GM23338 (cell line): ENCODE results near the gene KCTD14. TPM values are rescaled to one million over a fixed set of nuclear protein-coding genes. Genes with fewer than 3 reads are reported as not detected.

ENCODE experiments used
- polyA plus RNA-seq: library from polyadenylated mRNA; unstranded; fragments of >200 nt; fragmentation: Nextera tagmentation; extraction: Ambion mirVana; gene quantifications from 2 replicates; pipeline ENCODE4 v1.2.1, GENCODE V29; 2016
- total RNA-seq: library from RNA; depleted of rRNA; stranded (reverse); fragments of >200 nt; shearing (Covaris generic); gene quantifications from 2 replicates; pipeline ENCODE4 v1.2.3, GENCODE V29; 2014; rRNA removed

The KCTD14 gene
- total and polyA plus RNA-seq, 2 experiments from 2014 or later, result 5.9 to 19.1 TPM

Other genes starting within 250 kb of the KCTD14 start
- 42.4 and 51.2 TPM in 2 replicates for gene RSF1, start 202.6 kb downstream of the KCTD14 start, total RNA-seq
- gene RSF1, start 202.6 kb downstream of the KCTD14 start, polyA plus RNA-seq, result 164 and 188 TPM in 2 replicates
- 2.3 and 5.3 TPM in 2 replicates for gene AAMDC, start 202.1 kb downstream of the KCTD14 start, total RNA-seq
- 39.1 and 50.2 TPM in 2 replicates for gene AAMDC, start 202.1 kb downstream of the KCTD14 start, polyA plus RNA-seq
- gene INTS4, start 28.6 kb downstream of the KCTD14 start, total RNA-seq, result 47.6 TPM in 2 replicates
- gene INTS4, start 28.6 kb downstream of the KCTD14 start, polyA plus RNA-seq, result 24.6 and 27.2 TPM in 2 replicates
- gene THRSP, start 40.6 kb upstream of the KCTD14 start, total RNA-seq, result not detected in 2 replicates
- gene THRSP, start 40.6 kb upstream of the KCTD14 start, polyA plus RNA-seq, result not detected in 2 replicates
- gene NDUFC2, start 56.6 kb upstream of the KCTD14 start, total RNA-seq, result 122 and 174 TPM in 2 replicates
- 711 and 755 TPM in 2 replicates for gene NDUFC2, start 56.6 kb upstream of the KCTD14 start, polyA plus RNA-seq
- 89.0 and 94.3 TPM in 2 replicates for gene ALG8, start 116.3 kb upstream of the KCTD14 start, total RNA-seq
- gene ALG8, start 116.3 kb upstream of the KCTD14 start, polyA plus RNA-seq, result 125 and 130 TPM in 2 replicates
- 3.6 and 3.7 TPM in 2 replicates for gene KCTD21, start 165.3 kb upstream of the KCTD14 start, total RNA-seq
- 0.71 and 1.0 TPM in 2 replicates for gene KCTD21, start 165.3 kb upstream of the KCTD14 start, polyA plus RNA-seq
- gene USP35, start 165.6 kb upstream of the KCTD14 start, total RNA-seq, result 10.0 and 10.7 TPM in 2 replicates
- 1.7 and 2.5 TPM in 2 replicates for gene USP35, start 165.6 kb upstream of the KCTD14 start, polyA plus RNA-seq